Measurements from ENCODE around the gene BRSK2.
"Not testable (repeated sequence)": the region's sequence is repeated elsewhere in the genome, so short reads cannot be mapped to it uniquely, and the experiment has no call there.

The BRSK2 gene

GRCh38 chr11:1407668-1408067, 17.9 kb downstream of the BRSK2 start:
- DNase-seq (ENCODE audit: low read depth in 4 of 4, low spot score in 1 of 4) = no peak

GRCh38 chr11:1408346-1408745, 18.6 kb downstream of the BRSK2 start:
- no peak for DNase-seq (ENCODE audit: low read depth in 4 of 4, low spot score in 1 of 4)

GRCh38 chr11:1409108-1409851, 19.5 kb downstream of the BRSK2 start:
- no peak for DNase-seq (ENCODE audit: low read depth in 4 of 4, low spot score in 1 of 4)

GRCh38 chr11:1409852-1410125, 20.1 kb downstream of the BRSK2 start:
- not testable (repeated sequence) for DNase-seq (ENCODE audit: low read depth in 4 of 4, low spot score in 1 of 4)

GRCh38 chr11:1410366-1411291, 20.9 kb downstream of the BRSK2 start:
- no peak for DNase-seq (ENCODE audit: low read depth in 4 of 4, low spot score in 1 of 4)

GRCh38 chr11:1411301-1411700, 21.6 kb downstream of the BRSK2 start:
- DNase-seq (ENCODE audit: low read depth in 4 of 4, low spot score in 1 of 4) = no peak

- DNase-seq (ENCODE audit: low read depth in 4 of 4, low spot score in 1 of 4) = not testable (repeated sequence)
These were observed 22.0 kb downstream of the BRSK2 start for GRCh38 chr11:1411739-1412138.

GRCh38 chr11:1412377-1413095, 22.8 kb downstream of the BRSK2 start:
- DNase-seq (ENCODE audit: low read depth in 4 of 4, low spot score in 1 of 4) = no peak

- DNase-seq (ENCODE audit: low read depth in 4 of 4, low spot score in 1 of 4) = no peak
These were observed 24.9 kb downstream of the BRSK2 start for GRCh38 chr11:1414650-1415049.

- no peak for DNase-seq (ENCODE audit: low read depth in 4 of 4, low spot score in 1 of 4)
These were observed 25.9 kb downstream of the BRSK2 start for GRCh38 chr11:1415631-1416030.

- DNase-seq (ENCODE audit: low read depth in 4 of 4, low spot score in 1 of 4) = not testable (repeated sequence)
These were observed 28.6 kb downstream of the BRSK2 start for GRCh38 chr11:1418192-1418795.

GRCh38 chr11:1419811-1420210, 30.1 kb downstream of the BRSK2 start:
- DNase-seq (ENCODE audit: low read depth in 4 of 4, low spot score in 1 of 4) = no peak

- DNase-seq (ENCODE audit: low read depth in 4 of 4, low spot score in 1 of 4) = no peak
These were observed 31.6 kb downstream of the BRSK2 start for GRCh38 chr11:1421291-1421690.

GRCh38 chr11:1422481-1422880, 32.7 kb downstream of the BRSK2 start:
- no peak for DNase-seq (ENCODE audit: low read depth in 4 of 4, low spot score in 1 of 4)

GRCh38 chr11:1422981-1423380, 33.2 kb downstream of the BRSK2 start:
- DNase-seq (ENCODE audit: low read depth in 4 of 4, low spot score in 1 of 4) = no peak

GRCh38 chr11:1423406-1423805, 33.7 kb downstream of the BRSK2 start:
- not testable (repeated sequence) for DNase-seq (ENCODE audit: low read depth in 4 of 4, low spot score in 1 of 4)

- DNase-seq (ENCODE audit: low read depth in 4 of 4, low spot score in 1 of 4) = no peak
These were observed 35.3 kb downstream of the BRSK2 start for GRCh38 chr11:1425006-1425405.

- no peak for DNase-seq (ENCODE audit: low read depth in 4 of 4, low spot score in 1 of 4)
These were observed 35.7 kb downstream of the BRSK2 start for GRCh38 chr11:1425439-1425838.

- DNase-seq (ENCODE audit: low read depth in 4 of 4, low spot score in 1 of 4) = no peak
These were observed 39.1 kb downstream of the BRSK2 start for GRCh38 chr11:1428762-1429316.

- DNase-seq (ENCODE audit: low read depth in 4 of 4, low spot score in 1 of 4) = no peak
These were observed 43.8 kb downstream of the BRSK2 start for GRCh38 chr11:1433568-1433967.

Measured in stimulated activated CD4-positive, alpha-beta T cell treated with anti-CD3 and anti-CD28 coated beads, Interleukin-1b, Interleukin-23, amount 100 ng/mL, for 24 hours (primary cell).